ENCODE results near the gene TMEM8B.
"Not testable (repeated sequence)": the region's sequence is repeated elsewhere in the genome, so short reads cannot be mapped to it uniquely, and the experiment has no call there.

The TMEM8B gene

DNA sequence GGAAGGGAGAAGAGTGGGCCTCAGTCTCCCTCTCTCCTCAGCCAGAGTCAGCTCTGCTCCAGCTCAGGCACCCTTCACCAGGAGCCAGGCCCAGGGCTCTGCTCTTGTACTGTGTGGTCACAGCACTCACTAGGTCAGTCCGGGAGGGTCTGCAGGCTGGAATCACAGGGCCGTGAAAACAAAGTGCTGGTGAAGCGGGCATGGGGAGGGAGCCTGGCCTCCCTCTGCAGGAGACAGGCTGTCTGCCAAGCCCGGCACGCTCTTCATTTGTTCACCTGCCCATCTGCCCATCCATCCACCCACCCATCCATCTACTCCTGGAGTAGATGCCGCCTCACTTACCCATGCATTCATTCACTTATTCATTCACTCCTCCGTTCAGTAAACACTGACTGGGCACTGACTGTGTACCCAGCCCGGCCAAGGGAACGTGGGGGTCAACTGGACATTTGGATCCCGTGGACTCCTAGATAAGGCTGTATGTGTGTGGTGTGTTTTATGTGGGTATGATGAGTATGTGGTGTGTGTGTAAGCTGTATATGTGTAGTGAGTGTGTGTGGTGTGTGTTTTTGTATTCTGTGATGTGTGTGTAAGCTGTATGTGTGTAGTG, 83.9 kb downstream of the TMEM8B start:
- Histone ChIP-seq H3K4me3 (ENCODE audit: severe bottlenecking) (no peak overlapping the region), H3K4me1 (ENCODE audit: insufficient read depth, poor library complexity, severe bottlenecking) (peaks cover 18% of the 10 kb centered on the region), H3K27ac (ENCODE audit: poor library complexity, severe bottlenecking) (no peak overlapping the region), H3K27me3 (ENCODE audit: insufficient read depth, poor library complexity, severe bottlenecking) (no peaks in the 10 kb centered on the region), H3K36me3 (ENCODE audit: low read depth) (no peaks in the 10 kb centered on the region), H3K9me3 (ENCODE audit: severe bottlenecking) (no peaks in the 10 kb centered on the region)
- no peak for DNase-seq (ENCODE audit: low spot score)
- no peak for ATAC-seq (ENCODE audit: low read depth)
- TF ChIP-seq, protein P1, sequence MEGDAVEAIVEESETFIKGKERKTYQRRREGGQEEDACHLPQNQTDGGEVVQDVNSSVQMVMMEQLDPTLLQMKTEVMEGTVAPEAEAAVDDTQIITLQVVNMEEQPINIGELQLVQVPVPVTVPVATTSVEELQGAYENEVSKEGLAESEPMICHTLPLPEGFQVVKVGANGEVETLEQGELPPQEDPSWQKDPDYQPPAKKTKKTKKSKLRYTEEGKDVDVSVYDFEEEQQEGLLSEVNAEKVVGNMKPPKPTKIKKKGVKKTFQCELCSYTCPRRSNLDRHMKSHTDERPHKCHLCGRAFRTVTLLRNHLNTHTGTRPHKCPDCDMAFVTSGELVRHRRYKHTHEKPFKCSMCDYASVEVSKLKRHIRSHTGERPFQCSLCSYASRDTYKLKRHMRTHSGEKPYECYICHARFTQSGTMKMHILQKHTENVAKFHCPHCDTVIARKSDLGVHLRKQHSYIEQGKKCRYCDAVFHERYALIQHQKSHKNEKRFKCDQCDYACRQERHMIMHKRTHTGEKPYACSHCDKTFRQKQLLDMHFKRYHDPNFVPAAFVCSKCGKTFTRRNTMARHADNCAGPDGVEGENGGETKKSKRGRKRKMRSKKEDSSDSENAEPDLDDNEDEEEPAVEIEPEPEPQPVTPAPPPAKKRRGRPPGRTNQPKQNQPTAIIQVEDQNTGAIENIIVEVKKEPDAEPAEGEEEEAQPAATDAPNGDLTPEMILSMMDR (IDR thresholded peaks at IDR 0.05; ENCODE audit: poor library complexity, severe bottlenecking) = no peak

DNA sequence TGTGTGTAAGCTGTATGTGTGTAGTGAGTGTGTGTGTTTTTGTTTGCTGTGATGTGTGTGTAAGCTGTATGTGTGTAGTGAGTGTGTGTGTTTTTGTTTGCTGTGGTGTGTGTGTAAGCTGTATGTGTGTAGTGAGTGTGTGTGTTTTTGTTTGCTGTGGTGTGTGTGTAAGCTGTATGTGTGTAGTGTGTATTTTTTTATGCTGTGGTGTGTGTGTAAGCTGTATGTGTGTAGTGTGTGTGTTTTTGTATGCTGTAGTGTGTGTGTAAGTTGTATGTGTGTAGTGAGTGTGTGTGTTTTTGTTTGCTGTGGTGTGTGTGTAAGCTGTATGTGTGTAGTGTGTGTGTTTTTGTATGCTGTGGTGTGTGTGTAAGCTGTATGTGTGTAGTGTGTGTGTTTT, 84.4 kb downstream of the TMEM8B start:
- H3K4me1 ChIP-seq (ENCODE audit: insufficient read depth, poor library complexity, severe bottlenecking) = peaks cover 13% of the 10 kb centered on the region
- H3K27ac ChIP-seq (ENCODE audit: poor library complexity, severe bottlenecking); H3K9me3 ChIP-seq (ENCODE audit: severe bottlenecking); H3K27me3 ChIP-seq (ENCODE audit: insufficient read depth, poor library complexity, severe bottlenecking); H3K36me3 ChIP-seq (ENCODE audit: low read depth); ATAC-seq (ENCODE audit: low read depth); H3K4me3 ChIP-seq (ENCODE audit: severe bottlenecking); DNase-seq (ENCODE audit: low spot score): not testable (repeated sequence)

DNA sequence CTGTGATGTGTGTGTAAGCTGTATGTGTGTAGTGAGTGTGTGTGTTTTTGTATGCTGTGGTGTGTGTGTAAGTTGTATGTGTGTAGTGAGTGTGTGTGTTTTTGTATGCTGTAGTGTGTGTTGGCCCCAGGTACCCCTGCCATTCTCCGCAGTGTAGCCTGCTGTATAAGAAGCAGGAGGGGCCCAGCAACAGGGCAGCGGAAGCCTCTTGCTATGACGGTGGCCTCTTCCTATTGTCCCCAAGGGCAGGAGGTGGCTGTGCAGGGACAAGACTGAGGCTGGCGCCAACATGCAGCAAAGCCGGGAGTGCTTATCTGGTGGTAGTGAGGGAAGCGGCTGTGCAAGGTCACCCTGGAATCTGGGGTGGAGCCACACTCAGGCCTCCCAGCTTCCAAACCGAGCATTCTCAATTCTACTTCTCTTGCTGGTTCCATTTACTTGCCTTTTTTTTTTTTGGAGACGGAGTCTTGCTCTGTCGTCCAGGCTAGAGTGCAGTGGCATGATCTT, 85.3 kb downstream of the TMEM8B start:
- H3K4me3 ChIP-seq (ENCODE audit: severe bottlenecking) = no peak overlapping the region
- no peak overlapping the region for H3K27ac ChIP-seq (ENCODE audit: poor library complexity, severe bottlenecking)
- TF ChIP-seq, protein P1 (IDR thresholded peaks at IDR 0.05; ENCODE audit: poor library complexity, severe bottlenecking) = no peak
- DNase-seq (ENCODE audit: low spot score) (no peak), ATAC-seq (ENCODE audit: low read depth) (peak; percentile 45; the same call in 2 of the 3 replicates)
- H3K4me1 ChIP-seq (ENCODE audit: insufficient read depth, poor library complexity, severe bottlenecking) = peaks cover 4% of the 10 kb centered on the region
- H3K36me3 ChIP-seq (ENCODE audit: low read depth) = no peaks in the 10 kb centered on the region
- no peaks in the 10 kb centered on the region for H3K27me3 ChIP-seq (ENCODE audit: insufficient read depth, poor library complexity, severe bottlenecking)
- no peaks in the 10 kb centered on the region for H3K9me3 ChIP-seq (ENCODE audit: severe bottlenecking)
